ENCODE measurements around the gene RANBP9. TPM values are rescaled to one million over a fixed set of nuclear protein-coding genes. Genes with fewer than 3 reads are reported as not detected.

RANBP9 gene
- total RNA-seq, 1 donor from 2014 or later: 42.1 TPM

DNA sequence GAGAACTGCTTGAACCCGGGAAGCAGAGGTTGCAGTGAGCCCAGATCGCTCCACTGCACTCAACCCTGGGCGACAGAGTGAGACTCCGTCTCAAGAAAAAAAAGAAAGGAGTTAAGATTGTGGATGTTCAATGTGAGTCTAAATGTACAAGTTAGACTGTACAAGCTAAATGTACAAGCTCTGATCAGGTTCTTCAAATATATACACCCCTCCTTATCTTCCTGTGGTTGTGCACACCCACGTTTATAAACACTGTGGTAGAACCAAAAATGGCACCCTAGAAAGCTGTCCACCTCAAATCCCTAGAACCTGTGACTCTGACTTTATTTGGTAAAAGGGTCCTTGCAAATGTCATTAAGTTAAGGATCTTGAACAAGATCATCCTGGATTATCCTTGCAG, 11.2 kb upstream of the RANBP9 start:
- H3K27me3 ChIP-seq (ENCODE audit: insufficient read depth, low read length): no peaks in the 10 kb centered on the region
- H3K4me2 ChIP-seq (ENCODE audit: low read length): no peak overlapping the region
- no peak overlapping the region for H3K4me3 Mint-ChIP-seq (ENCODE audit: unreplicated experiment)
- H3K79me2 ChIP-seq (ENCODE audit: insufficient read depth, low read length): no peaks in the 10 kb centered on the region
- H2AFZ ChIP-seq (ENCODE audit: low read depth, low read length): no peak overlapping the region
- no peak for FAIRE-seq
- peaks cover 4% of the 10 kb centered on the region for H3K9me3 Mint-ChIP-seq (ENCODE audit: unreplicated experiment)
- H3K9ac ChIP-seq (ENCODE audit: low read length): no peak overlapping the region
- H3K36me3 ChIP-seq (ENCODE audit: insufficient read depth, low read length): no peaks in the 10 kb centered on the region
- no peaks in the 10 kb centered on the region for H3K36me3 Mint-ChIP-seq (ENCODE audit: low read depth, unreplicated experiment)
- H3K9me3 ChIP-seq (ENCODE audit: insufficient read depth, low read depth, low read length): no peaks in the 10 kb centered on the region
- H3K27ac ChIP-seq (ENCODE audit: low read depth, low read length): no peak overlapping the region
- no peak for TF ChIP-seq EZH2 (IDR thresholded peaks at IDR 0.05; ENCODE audit: insufficient read depth, low read length)
- H3K4me1 ChIP-seq (ENCODE audit: insufficient read depth, low read length): no peaks in the 10 kb centered on the region
- no peak overlapping the region for H3K27ac Mint-ChIP-seq (ENCODE audit: unreplicated experiment)
- H3K4me3 ChIP-seq (ENCODE audit: insufficient read depth, low read depth, low read length): no peak overlapping the region
- H3K4me1 Mint-ChIP-seq (ENCODE audit: low read depth, unreplicated experiment): peaks cover 5% of the 10 kb centered on the region
- H3K27me3 Mint-ChIP-seq (ENCODE audit: low read depth, unreplicated experiment): no peaks in the 10 kb centered on the region
- no peaks in the 10 kb centered on the region for H4K20me1 ChIP-seq (ENCODE audit: insufficient read depth, low read length)
- DNase-seq (ENCODE audit: low read depth): no peak

DNA sequence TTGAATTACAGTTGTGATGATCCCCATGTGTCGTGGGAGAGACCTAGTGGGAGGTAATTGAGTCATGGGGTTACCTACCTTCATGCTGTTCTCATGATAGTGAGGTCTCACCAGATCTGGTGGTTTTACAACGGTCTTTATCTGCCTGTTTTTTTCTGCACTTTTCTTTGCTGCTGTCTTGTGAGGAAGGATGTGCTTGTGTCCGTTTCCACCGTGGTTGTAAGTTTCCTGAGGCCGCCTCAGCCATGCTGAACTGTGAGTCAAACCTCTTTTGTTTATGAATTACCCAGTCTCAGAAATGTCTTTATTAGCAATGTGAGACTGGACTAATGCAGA, 6.5 kb upstream of the RANBP9 start:
- FAIRE-seq (no peak), DNase-seq (ENCODE audit: low read depth) (no peak)
- H3K36me3 ChIP-seq (ENCODE audit: insufficient read depth, low read length): no peaks in the 10 kb centered on the region
- no peaks in the 10 kb centered on the region for H3K27me3 ChIP-seq (ENCODE audit: insufficient read depth, low read length)
- TF ChIP-seq EZH2 (IDR thresholded peaks at IDR 0.05; ENCODE audit: insufficient read depth, low read length): no peak
- TF ChIP-seq, protein P1, sequence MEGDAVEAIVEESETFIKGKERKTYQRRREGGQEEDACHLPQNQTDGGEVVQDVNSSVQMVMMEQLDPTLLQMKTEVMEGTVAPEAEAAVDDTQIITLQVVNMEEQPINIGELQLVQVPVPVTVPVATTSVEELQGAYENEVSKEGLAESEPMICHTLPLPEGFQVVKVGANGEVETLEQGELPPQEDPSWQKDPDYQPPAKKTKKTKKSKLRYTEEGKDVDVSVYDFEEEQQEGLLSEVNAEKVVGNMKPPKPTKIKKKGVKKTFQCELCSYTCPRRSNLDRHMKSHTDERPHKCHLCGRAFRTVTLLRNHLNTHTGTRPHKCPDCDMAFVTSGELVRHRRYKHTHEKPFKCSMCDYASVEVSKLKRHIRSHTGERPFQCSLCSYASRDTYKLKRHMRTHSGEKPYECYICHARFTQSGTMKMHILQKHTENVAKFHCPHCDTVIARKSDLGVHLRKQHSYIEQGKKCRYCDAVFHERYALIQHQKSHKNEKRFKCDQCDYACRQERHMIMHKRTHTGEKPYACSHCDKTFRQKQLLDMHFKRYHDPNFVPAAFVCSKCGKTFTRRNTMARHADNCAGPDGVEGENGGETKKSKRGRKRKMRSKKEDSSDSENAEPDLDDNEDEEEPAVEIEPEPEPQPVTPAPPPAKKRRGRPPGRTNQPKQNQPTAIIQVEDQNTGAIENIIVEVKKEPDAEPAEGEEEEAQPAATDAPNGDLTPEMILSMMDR (IDR thresholded peaks at IDR 0.05; ENCODE audit: insufficient read depth, low read depth, low read length): no peak
- no peak overlapping the region for H3K27ac ChIP-seq (ENCODE audit: low read depth, low read length)
- H3K9me3 ChIP-seq (ENCODE audit: insufficient read depth, low read depth, low read length): no peaks in the 10 kb centered on the region
- peaks cover 7% of the 10 kb centered on the region for H3K36me3 Mint-ChIP-seq (ENCODE audit: low read depth, unreplicated experiment)
- no peak overlapping the region for H3K27ac Mint-ChIP-seq (ENCODE audit: unreplicated experiment)
- no peaks in the 10 kb centered on the region for H3K27me3 Mint-ChIP-seq (ENCODE audit: low read depth, unreplicated experiment)
- no peak overlapping the region for H3K4me3 Mint-ChIP-seq (ENCODE audit: unreplicated experiment)
- no peaks in the 10 kb centered on the region for H3K4me1 ChIP-seq (ENCODE audit: insufficient read depth, low read length)
- no peaks in the 10 kb centered on the region for H4K20me1 ChIP-seq (ENCODE audit: insufficient read depth, low read length)
- H2AFZ ChIP-seq (ENCODE audit: low read depth, low read length): no peak overlapping the region
- no peaks in the 10 kb centered on the region for H3K4me1 Mint-ChIP-seq (ENCODE audit: low read depth, unreplicated experiment)
- peaks cover 14% of the 10 kb centered on the region for H3K9me3 Mint-ChIP-seq (ENCODE audit: unreplicated experiment)
- H3K4me3 ChIP-seq (ENCODE audit: insufficient read depth, low read depth, low read length): no peak overlapping the region
- no peak overlapping the region for H3K9ac ChIP-seq (ENCODE audit: low read length)
- H3K4me2 ChIP-seq (ENCODE audit: low read length): no peak overlapping the region
- no peaks in the 10 kb centered on the region for H3K79me2 ChIP-seq (ENCODE audit: insufficient read depth, low read length)

DNA sequence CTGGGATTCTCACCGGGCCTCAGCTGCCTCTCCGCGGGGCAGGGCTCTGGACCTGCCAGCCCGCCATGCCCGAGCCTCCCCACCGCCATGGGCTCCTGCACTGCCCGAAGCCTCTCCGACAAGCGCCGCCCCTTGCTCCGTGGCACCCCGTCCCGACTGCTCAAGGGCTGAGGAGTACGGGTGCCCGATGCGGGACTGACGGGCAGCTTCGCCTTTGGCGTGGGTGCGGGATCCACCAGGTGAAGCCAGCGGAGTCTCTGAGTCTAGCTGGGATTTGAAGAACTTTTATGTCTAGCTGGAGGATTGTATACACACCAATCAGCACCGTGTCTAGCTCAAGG, 5.3 kb upstream of the RANBP9 start:
- H3K27ac Mint-ChIP-seq (ENCODE audit: unreplicated experiment): no peak overlapping the region
- Histone ChIP-seq H4K20me1 (ENCODE audit: insufficient read depth, low read length) (no peaks in the 10 kb centered on the region), H3K27ac (ENCODE audit: low read depth, low read length) (no peak overlapping the region), H3K9me3 (ENCODE audit: insufficient read depth, low read depth, low read length) (no peaks in the 10 kb centered on the region), H3K27me3 (ENCODE audit: insufficient read depth, low read length) (no peaks in the 10 kb centered on the region), H3K79me2 (ENCODE audit: insufficient read depth, low read length) (no peaks in the 10 kb centered on the region), H3K4me3 (ENCODE audit: insufficient read depth, low read depth, low read length) (no peak overlapping the region), H3K36me3 (ENCODE audit: insufficient read depth, low read length) (no peaks in the 10 kb centered on the region), H2AFZ (ENCODE audit: low read depth, low read length) (no peak overlapping the region), H3K4me2 (ENCODE audit: low read length) (no peak overlapping the region), H3K4me1 (ENCODE audit: insufficient read depth, low read length) (peaks cover 6% of the 10 kb centered on the region), H3K9ac (ENCODE audit: low read length) (no peak overlapping the region)
- TF ChIP-seq, protein P1 (IDR thresholded peaks at IDR 0.05; ENCODE audit: insufficient read depth, low read depth, low read length): no peak
- TF ChIP-seq EZH2 (IDR thresholded peaks at IDR 0.05; ENCODE audit: insufficient read depth, low read length): no peak
- no peaks in the 10 kb centered on the region for H3K27me3 Mint-ChIP-seq (ENCODE audit: low read depth, unreplicated experiment)
- peaks cover 13% of the 10 kb centered on the region for H3K9me3 Mint-ChIP-seq (ENCODE audit: unreplicated experiment)
- no peak for FAIRE-seq
- DNase-seq (ENCODE audit: low read depth): no peak
- peaks cover 4% of the 10 kb centered on the region for H3K4me1 Mint-ChIP-seq (ENCODE audit: low read depth, unreplicated experiment)
- peaks cover 7% of the 10 kb centered on the region for H3K36me3 Mint-ChIP-seq (ENCODE audit: low read depth, unreplicated experiment)
- H3K4me3 Mint-ChIP-seq (ENCODE audit: unreplicated experiment): no peak overlapping the region
